GM12864 (cell line): ENCODE measurements around the gene TSEN34.
A peak's percentile ranks its signal among the peaks of the same experiment; 100 is the strongest.
"Not testable (repeated sequence)": the region's sequence is repeated elsewhere in the genome, so short reads cannot be mapped to it uniquely, and the experiment has no call there.

Source experiments
- DNase-seq: peaks from one replicate; pipeline ENCODE4 v3.0.0-alpha.2; 2011; ENCODE audit warnings: low read depth
- H3K4me3 ChIP-seq: 2 replicates; pipeline ENCODE4 v1.5.1; 2011; ENCODE audit warnings: mild to moderate bottlenecking, low read depth, low read length, control low read depth
- CTCF ChIP-seq: IDR thresholded peaks from 2 replicates; pipeline ENCODE4 v1.5.1; 2011; ENCODE audit warnings: low read depth, mild to moderate bottlenecking, moderate library complexity, low read length, control low read depth, inconsistent platforms; ENCODE audit errors: missing control alignments

Gene TSEN34

GRCh38 chr19:54204767-54205468 is 13.8 kb downstream of the TSEN34 start:
- no peak for TF ChIP-seq CTCF
- peak overlapping the region; percentile 73; the same call in 1 of the 2 replicates for H3K4me3 ChIP-seq

GRCh38 chr19:54206030-54206830 is 15.1 kb downstream of the TSEN34 start:
- no peak overlapping the region for H3K4me3 ChIP-seq
- no peak for DNase-seq
- TF ChIP-seq CTCF, result no peak

More at GRCh38 chr19:54204767-54205468, 13.8 kb downstream of the TSEN34 start:
- DNase-seq, result no peak

- no peak for DNase-seq
- H3K4me3 ChIP-seq, result no peak overlapping the region
Observed at GRCh38 chr19:54206831-54207177, 15.7 kb downstream of the TSEN34 start.

GRCh38 chr19:54207193-54207592 is 16.1 kb downstream of the TSEN34 start:
- H3K4me3 ChIP-seq, DNase-seq: not testable (repeated sequence)

More at GRCh38 chr19:54206831-54207177, 15.7 kb downstream of the TSEN34 start:
- no peak for TF ChIP-seq CTCF

- no peak for TF ChIP-seq CTCF
- H3K4me3 ChIP-seq, result no peak overlapping the region
- no peak for DNase-seq
Observed at GRCh38 chr19:54207676-54207982, 16.5 kb downstream of the TSEN34 start.

GRCh38 chr19:54207983-54208783 is 17.1 kb downstream of the TSEN34 start:
- no peak overlapping the region for H3K4me3 ChIP-seq
- TF ChIP-seq CTCF, result no peak
- peak; percentile 72 for DNase-seq

- no peak for TF ChIP-seq CTCF
- no peak overlapping the region for H3K4me3 ChIP-seq
- no peak for DNase-seq
Observed at GRCh38 chr19:54208784-54209057, 17.6 kb downstream of the TSEN34 start.
